Measurements from ENCODE around the gene AKAP1. TPM values are rescaled to one million over a fixed set of nuclear protein-coding genes. Genes with fewer than 3 reads are reported as not detected.

Gene AKAP1
- polyA plus RNA-seq, 1 donor from 2014 or later = 38.7 TPM

- Histone ChIP-seq H3K4me2 (ENCODE audit: low read length) (no peak overlapping the region), H3K9ac (ENCODE audit: low read length) (no peak overlapping the region), H3K27me3 (ENCODE audit: insufficient read depth, low read depth, low read length) (no peaks in the 10 kb centered on the region), H3K79me2 (replicated peaks; ENCODE audit: insufficient read depth, low read length) (no peaks in the 10 kb centered on the region), H3K4me3 (ENCODE audit: low read length) (no peak overlapping the region), H3K9me2 (ENCODE audit: insufficient read depth, low read length) (no peaks in the 10 kb centered on the region), H4K20me1 (ENCODE audit: insufficient read depth) (no peaks in the 10 kb centered on the region), H2AFZ (ENCODE audit: low read depth, low read length) (no peak overlapping the region), H3K27ac (ENCODE audit: low read length) (no peak overlapping the region), H3F3A (ENCODE audit: insufficient read depth, low read length, poor library complexity, severe bottlenecking) (peaks cover 5% of the 10 kb centered on the region), H3K9me3 (ENCODE audit: low read length) (no peaks in the 10 kb centered on the region), H3K36me3 (ENCODE audit: insufficient read depth, low read length) (no peaks in the 10 kb centered on the region)
- no peak for TF ChIP-seq RAD21 (conservative IDR thresholded peaks at IDR 0.05)
- TF ChIP-seq EZH2 (IDR thresholded peaks at IDR 0.05; ENCODE audit: borderline replicate concordance, insufficient read depth, low read length, poor library complexity, severe bottlenecking) = no peak
- no peak for TF ChIP-seq CTCF (IDR thresholded peaks at IDR 0.05; ENCODE audit: poor library complexity, severe bottlenecking)
- TF ChIP-seq POLR2AphosphoS5 (IDR thresholded peaks at IDR 0.05) = no peak
- no peak for TF ChIP-seq REST (IDR thresholded peaks at IDR 0.05; ENCODE audit: borderline replicate concordance)
- no peak for TF ChIP-seq TAF1 (IDR thresholded peaks at IDR 0.05; ENCODE audit: low read depth)
- TF ChIP-seq MXI1 (conservative IDR thresholded peaks at IDR 0.05; ENCODE audit: poor library complexity, severe bottlenecking) = no peak
- TF ChIP-seq EP300 (conservative IDR thresholded peaks at IDR 0.05; ENCODE audit: poor library complexity, severe bottlenecking) = no peak
- no peak for TF ChIP-seq SMC3 (conservative IDR thresholded peaks at IDR 0.05; ENCODE audit: poor library complexity)
Measured at GRCh38 chr17:57138956-57139576, 54.0 kb downstream of the AKAP1 start.

DNA sequence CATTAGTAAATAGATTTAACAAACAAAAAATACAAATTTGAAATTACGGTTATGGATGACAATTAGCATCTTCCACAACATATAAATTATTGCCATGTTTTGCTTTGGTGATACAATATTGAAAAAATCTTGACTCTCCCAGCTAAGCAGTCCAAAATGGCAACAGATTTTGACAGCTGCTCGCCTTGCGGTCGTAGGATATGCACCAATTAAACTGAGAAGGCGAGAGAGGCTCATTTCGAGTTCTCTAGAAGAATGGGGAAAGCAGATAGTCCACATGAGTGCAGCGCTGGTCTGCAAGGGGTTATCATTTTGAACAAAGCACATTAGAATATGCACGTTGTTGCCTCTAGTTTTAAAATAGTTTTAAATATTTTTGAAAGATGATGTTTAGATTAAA lies 55.3 kb downstream of the AKAP1 start:
- no peaks in the 10 kb centered on the region for H4K20me1 ChIP-seq (ENCODE audit: insufficient read depth)
- H3K27me3 ChIP-seq (ENCODE audit: insufficient read depth, low read depth, low read length) = no peaks in the 10 kb centered on the region
- H3F3A ChIP-seq (ENCODE audit: insufficient read depth, low read length, poor library complexity, severe bottlenecking) = peaks cover 5% of the 10 kb centered on the region
- no peak overlapping the region for H3K9ac ChIP-seq (ENCODE audit: low read length)
- TF ChIP-seq EZH2 (IDR thresholded peaks at IDR 0.05; ENCODE audit: borderline replicate concordance, insufficient read depth, low read length, poor library complexity, severe bottlenecking) = no peak
- no peaks in the 10 kb centered on the region for H3K79me2 ChIP-seq (replicated peaks; ENCODE audit: insufficient read depth, low read length)
- no peaks in the 10 kb centered on the region for H3K36me3 ChIP-seq (ENCODE audit: insufficient read depth, low read length)
- H3K27ac ChIP-seq (ENCODE audit: low read length) = no peak overlapping the region
- no peak overlapping the region for H2AFZ ChIP-seq (ENCODE audit: low read depth, low read length)
- no peaks in the 10 kb centered on the region for H3K9me2 ChIP-seq (ENCODE audit: insufficient read depth, low read length)
- no peak overlapping the region for H3K4me2 ChIP-seq (ENCODE audit: low read length)
- no peak overlapping the region for H3K4me3 ChIP-seq (ENCODE audit: low read length)
- H3K9me3 ChIP-seq (ENCODE audit: low read length) = no peaks in the 10 kb centered on the region
